ENCODE results near the gene CST5.

GRCh38 chr20:23923311-23923710, 43.8 kb upstream of the CST5 start:
- TF ChIP-seq SUZ12 (IDR thresholded peaks at IDR 0.05; ENCODE audit: extremely low read depth, insufficient read depth, insufficient read length) (no peak), YY1 (IDR thresholded peaks at IDR 0.05; ENCODE audit: insufficient read depth, insufficient read length) (no peak), ZNF274 (IDR thresholded peaks at IDR 0.05; ENCODE audit: low read depth, low read length) (no peak)

Measured in NT2/D1 (cell line).